Hepatocyte (in vitro differentiated cells): ENCODE results near the gene ZMAT5. TPM values are rescaled to one million over a fixed set of nuclear protein-coding genes. Genes with fewer than 3 reads are reported as not detected.

Experiments used
- DNase-seq: peaks from one replicate; pipeline ENCODE4 v3.0.0-alpha.2; 2016; ENCODE audit warnings: low spot score
- H2AFZ ChIP-seq: fragments of 200-600 bp; sonication (generic); 2 replicates; pipeline ENCODE4 v1.6.0; 2016; ENCODE audit warnings: antibody characterized with exemption, mild to moderate bottlenecking
- H3K27ac ChIP-seq: fragments of 200-600 bp; sonication (generic); 2 replicates; pipeline ENCODE4 v1.5.1; 2016; ENCODE audit warnings: mild to moderate bottlenecking
- H3K27me3 ChIP-seq: fragments of 200-600 bp; sonication (generic); 2 replicates; pipeline ENCODE4 v1.6.1; 2016
- H3K36me3 ChIP-seq: fragments of 200-600 bp; sonication (generic); replicated peaks from 2 replicates; pipeline ENCODE4 v1.5.1; 2016; ENCODE audit warnings: low read depth; ENCODE audit not compliant: insufficient read depth
- H3K4me1 ChIP-seq: fragments of 200-600 bp; sonication (generic); 2 replicates; pipeline ENCODE4 v1.5.1; 2016; ENCODE audit warnings: mild to moderate bottlenecking, moderate library complexity; ENCODE audit not compliant: insufficient read depth
- H3K4me2 ChIP-seq: fragments of 200-600 bp; sonication (generic); 2 replicates; pipeline ENCODE4 v1.6.0; 2016
- H3K4me3 ChIP-seq: fragments of 200-600 bp; sonication (generic); 2 replicates; pipeline ENCODE4 v1.5.1; 2016; ENCODE audit warnings: mild to moderate bottlenecking
- H3K79me2 ChIP-seq: fragments of 200-600 bp; sonication (generic); 2 replicates; pipeline ENCODE4 v1.6.0; 2017; ENCODE audit warnings: mild to moderate bottlenecking
- H3K9me2 ChIP-seq: fragments of 200-600 bp; sonication (generic); replicated peaks from 2 replicates; pipeline ENCODE4 v1.6.0; 2017; ENCODE audit warnings: mild to moderate bottlenecking; ENCODE audit not compliant: insufficient read depth
- H3K9me3 ChIP-seq: fragments of 200-600 bp; sonication (generic); 2 replicates; pipeline ENCODE4 v1.5.1; 2016; ENCODE audit warnings: low read depth, mild to moderate bottlenecking
- H4K20me1 ChIP-seq: fragments of 200-600 bp; sonication (generic); 2 replicates; pipeline ENCODE4 v1.6.0; 2016; ENCODE audit warnings: mild to moderate bottlenecking; ENCODE audit not compliant: insufficient read depth, poor library complexity, severe bottlenecking
- CTCF ChIP-seq: fragments of 200-600 bp; sonication (generic); IDR thresholded peaks from 2 replicates; pipeline ENCODE4 v1.5.1; 2016; ENCODE audit warnings: antibody characterized with exemption, mild to moderate bottlenecking; ENCODE audit not compliant: poor library complexity
- EZH2 ChIP-seq: fragments of 200-600 bp; sonication (generic); IDR thresholded peaks from 2 replicates; pipeline ENCODE4 v1.6.1; 2016; ENCODE audit warnings: antibody characterized with exemption, mild to moderate bottlenecking, borderline replicate concordance
- EZH2phosphoT487 ChIP-seq: fragments of 200-600 bp; sonication (generic); IDR thresholded peaks from one replicate; pipeline ENCODE4 v1.6.1; 2018; ENCODE audit warnings: antibody characterized with exemption, mild to moderate bottlenecking, low read depth, moderate library complexity; ENCODE audit not compliant: unreplicated experiment, severe bottlenecking
- WGBS: methylation state at CpG from one replicate; pipeline ENCODE4 v1.1.6; 2016; ENCODE audit warnings: low lambda C conversion rate; ENCODE audit errors: missing lambda C conversion rate; 5-methylcytosine and 5-hydroxymethylcytosine counted together
- polyA plus RNA-seq: library from polyadenylated mRNA; unstranded; fragments of >200 nt; fragmentation: Nextera tagmentation; extraction: Ambion mirVana; gene quantifications from 2 replicates; pipeline ENCODE4 v1.2.1, GENCODE V29; 2016
- total RNA-seq: library from RNA; depleted of rRNA; stranded (reverse); fragments of >200 nt; gene quantifications from 2 replicates; pipeline ENCODE4 v1.2.3, GENCODE V29; 2014

Gene ZMAT5
- total and polyA plus RNA-seq, 2 experiments from 2014 or later: 18.2 to 38.5 TPM

DNA sequence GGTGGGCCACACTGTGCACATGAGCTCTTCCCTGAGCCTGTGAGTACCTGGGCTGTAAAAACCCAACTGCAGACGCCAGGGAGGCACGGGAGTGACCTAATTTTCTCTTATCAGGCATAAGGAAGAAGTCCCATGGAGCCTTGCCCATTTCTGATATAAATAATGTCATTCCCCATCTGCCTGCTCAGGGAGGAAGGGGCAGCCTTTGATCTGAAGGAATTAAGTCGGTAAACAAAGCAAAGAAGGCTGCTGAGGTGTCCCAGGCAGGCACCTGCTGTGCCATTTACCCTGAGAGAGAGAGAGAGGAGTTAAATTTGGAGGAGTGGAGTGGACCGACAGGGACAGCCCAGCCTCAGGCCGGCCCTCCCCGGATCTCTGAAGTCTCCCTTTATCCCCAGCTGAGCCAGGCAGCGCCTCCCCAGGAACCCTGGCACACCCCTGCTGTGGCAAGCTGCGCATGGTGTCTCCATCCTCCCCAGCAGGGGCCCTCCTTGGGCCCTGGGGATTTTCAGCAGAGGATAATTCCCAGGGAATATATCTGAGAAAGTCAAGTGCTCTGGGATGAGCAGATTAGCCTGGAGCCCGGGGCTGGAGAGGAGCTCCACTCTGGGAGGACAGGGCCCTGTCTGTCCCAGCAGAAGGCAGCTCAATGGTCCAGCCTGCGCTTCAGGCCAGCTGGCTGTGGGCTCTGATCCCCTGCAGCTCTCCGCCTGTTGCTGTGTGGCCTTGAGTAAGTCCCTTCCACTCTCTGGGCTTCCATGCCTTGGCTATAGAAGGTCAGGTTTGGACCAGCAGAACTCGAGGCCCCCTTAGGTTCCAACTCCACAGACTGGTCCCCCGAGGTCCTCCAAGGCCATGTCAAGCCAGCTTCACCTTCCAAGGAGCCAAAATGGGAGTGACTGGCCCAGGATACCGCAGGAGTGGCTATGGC lies 64.5 kb downstream of the ZMAT5 start:
- Histone ChIP-seq H3K4me1 (peaks cover 9% of the 10 kb centered on the region), H3K27ac (no peak overlapping the region), H3K27me3 (peaks cover 22% of the 10 kb centered on the region), H3K4me3 (no peak overlapping the region), H3K4me2 (no peak overlapping the region), H4K20me1 (no peaks in the 10 kb centered on the region), H3K9me2 (no peaks in the 10 kb centered on the region), H3K36me3 (no peaks in the 10 kb centered on the region), H3K9me3 (no peaks in the 10 kb centered on the region), H2AFZ (no peak overlapping the region), H3K79me2 (no peaks in the 10 kb centered on the region)
- 32% methylated on average over 14 of the region's 14 CpGs for WGBS
- no peak for DNase-seq
- no peak for TF ChIP-seq EZH2
- no peak for TF ChIP-seq CTCF
- no peak for TF ChIP-seq EZH2phosphoT487

DNA sequence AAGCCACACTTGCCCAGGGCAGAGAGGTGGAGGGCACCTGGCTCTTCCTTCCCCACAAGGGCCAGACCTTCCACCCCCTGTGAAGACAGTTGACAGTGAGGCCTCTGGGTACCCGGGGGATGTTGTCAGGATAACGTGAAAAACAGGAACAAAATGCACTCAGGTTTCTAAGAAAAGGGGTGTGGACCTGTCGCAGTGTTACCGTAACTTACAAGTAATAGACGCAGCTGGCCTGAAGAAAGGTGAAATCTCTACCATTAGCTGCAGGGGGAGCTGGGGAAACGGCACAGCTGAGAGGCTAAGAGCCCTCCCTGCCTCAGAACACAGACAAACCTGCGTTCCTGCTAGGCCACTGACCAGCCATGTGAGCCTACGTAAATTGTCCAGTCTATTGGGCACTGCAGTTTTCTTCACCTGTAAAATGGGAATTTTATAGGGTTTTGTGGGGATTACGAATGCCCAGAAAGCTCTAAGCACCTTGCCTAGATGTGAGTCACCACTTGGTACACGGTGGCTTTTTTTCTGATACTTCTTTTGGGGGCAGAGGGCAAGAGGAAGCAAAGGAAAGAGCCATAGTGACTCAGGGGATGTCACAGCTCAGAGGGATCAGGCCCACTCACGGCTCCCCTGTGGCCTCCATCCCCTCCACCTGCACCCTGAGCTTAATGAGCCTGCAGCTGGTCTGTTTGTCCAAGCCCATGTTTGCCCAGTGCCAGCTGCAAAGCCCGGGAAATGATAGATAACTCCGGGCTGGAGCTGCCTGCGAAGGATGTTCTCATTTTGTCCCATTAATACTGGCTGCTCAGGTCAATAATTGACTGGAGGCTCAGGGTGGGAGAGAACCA lies 65.4 kb downstream of the ZMAT5 start:
- Histone ChIP-seq H3K79me2 (no peaks in the 10 kb centered on the region), H3K4me1 (peaks cover 9% of the 10 kb centered on the region), H2AFZ (no peak overlapping the region), H3K36me3 (no peaks in the 10 kb centered on the region), H3K9me2 (no peaks in the 10 kb centered on the region), H3K4me2 (no peak overlapping the region), H3K27ac (no peak overlapping the region), H3K27me3 (peaks cover 22% of the 10 kb centered on the region), H3K9me3 (no peaks in the 10 kb centered on the region), H3K4me3 (no peak overlapping the region), H4K20me1 (no peaks in the 10 kb centered on the region)
- 33% methylated on average over 14 of the region's 14 CpGs for WGBS
- TF ChIP-seq CTCF (peak; percentile 31), EZH2phosphoT487 (no peak), EZH2 (no peak)
- peak; percentile 57 for DNase-seq

DNA sequence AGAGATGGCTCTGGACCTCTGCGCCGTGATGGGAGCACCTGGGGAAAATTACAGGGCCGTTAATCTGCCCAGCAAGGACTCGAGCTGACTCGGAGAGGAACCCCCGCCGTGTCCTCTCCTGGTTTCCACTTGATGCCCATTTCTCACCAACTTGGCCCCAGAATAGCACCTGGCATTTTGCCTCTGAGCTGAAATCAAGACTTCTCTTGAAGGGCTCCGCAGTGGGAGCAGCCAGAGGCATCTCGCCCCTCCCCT lies 66.0 kb downstream of the ZMAT5 start:
- 49% methylated on average over 9 of the region's 9 CpGs for WGBS
- no peaks in the 10 kb centered on the region for H3K9me3 ChIP-seq
- H3K4me1 ChIP-seq: peaks cover 9% of the 10 kb centered on the region
- no peak overlapping the region for H3K27ac ChIP-seq
- TF ChIP-seq EZH2 (no peak), EZH2phosphoT487 (no peak), CTCF (no peak)
- H3K36me3 ChIP-seq: no peaks in the 10 kb centered on the region
- no peak overlapping the region for H3K4me2 ChIP-seq
- no peaks in the 10 kb centered on the region for H3K79me2 ChIP-seq
- no peaks in the 10 kb centered on the region for H4K20me1 ChIP-seq
- DNase-seq: no peak
- H3K4me3 ChIP-seq: no peak overlapping the region
- H3K27me3 ChIP-seq: peaks cover 22% of the 10 kb centered on the region
- H2AFZ ChIP-seq: no peak overlapping the region
- no peaks in the 10 kb centered on the region for H3K9me2 ChIP-seq
